Urothelium cell line (cell line): ENCODE measurements around the gene FKBP5.
"Not testable (repeated sequence)": the region's sequence is repeated elsewhere in the genome, so short reads cannot be mapped to it uniquely, and the experiment has no call there.

Experiments
- DNase-seq: peaks from one replicate; pipeline ENCODE4 v3.0.0; 2011; ENCODE audit warnings: low spot score, mixed read lengths
- FAIRE-seq: peaks from 2 replicates; lab custom pipeline; 2011; peaks lifted over from hg19 to GRCh38; lab: Jason Lieb, UNC

The FKBP5 gene

GRCh38 chr6:35688605-35689322, at the start of gene FKBP5:
TSS of gene FKBP5 (minus strand) at chr6:35688915. CDS start at chr6:35642824, 46,091 bp downstream.
- FAIRE-seq (peak; percentile 46), DNase-seq (peak; percentile 98)

GRCh38 chr6:35737413-35738211, 48.9 kb upstream of the FKBP5 start:
- FAIRE-seq (no peak), DNase-seq (peak; percentile 75)

- no peak for FAIRE-seq
Observed at GRCh38 chr6:35736982-35737412, 48.3 kb upstream of the FKBP5 start, which contains the start of gene ARMC12. TSS of gene ARMC12 (plus strand) at chr6:35737032. CDS start at chr6:35737109, 77 bp downstream.

GRCh38 chr6:35736253-35736894, 47.7 kb upstream of the FKBP5 start:
- DNase-seq (peak; percentile 67), FAIRE-seq (no peak)

More at GRCh38 chr6:35736982-35737412, 48.3 kb upstream of the FKBP5 start, which contains the start of gene ARMC12:
- DNase-seq, result no peak

GRCh38 chr6:35735452-35735851, 46.7 kb upstream of the FKBP5 start:
- FAIRE-seq (no peak), DNase-seq (no peak)

GRCh38 chr6:35734319-35734718, 45.6 kb upstream of the FKBP5 start:
- not testable (repeated sequence) for FAIRE-seq, DNase-seq

GRCh38 chr6:35733633-35734032, 44.9 kb upstream of the FKBP5 start:
- DNase-seq, result no peak
- no peak for FAIRE-seq

- no peak for FAIRE-seq
- DNase-seq, result peak; percentile 92
Observed at GRCh38 chr6:35731736-35732532, 43.2 kb upstream of the FKBP5 start.

GRCh38 chr6:35731414-35731735, 42.7 kb upstream of the FKBP5 start:
- DNase-seq (peak; percentile 92), FAIRE-seq (no peak)

- no peak for DNase-seq
Observed at GRCh38 chr6:35730745-35731413, 42.2 kb upstream of the FKBP5 start.

GRCh38 chr6:35729722-35730121, 41.0 kb upstream of the FKBP5 start:
- FAIRE-seq (no peak), DNase-seq (no peak)

More at GRCh38 chr6:35730745-35731413, 42.2 kb upstream of the FKBP5 start:
- FAIRE-seq, result no peak

GRCh38 chr6:35728683-35729678, 40.3 kb upstream of the FKBP5 start:
- no peak for DNase-seq
- FAIRE-seq, result no peak

- FAIRE-seq (no peak), DNase-seq (peak; percentile 95)
Observed at GRCh38 chr6:35727935-35728682, 39.4 kb upstream of the FKBP5 start.

- peak; percentile 79 for DNase-seq
- no peak for FAIRE-seq
Observed at GRCh38 chr6:35727231-35727934, 38.7 kb upstream of the FKBP5 start.

- FAIRE-seq, result no peak
- no peak for DNase-seq
Observed at GRCh38 chr6:35725721-35726438, 37.2 kb upstream of the FKBP5 start.

- no peak for DNase-seq
- FAIRE-seq, result no peak
Observed at GRCh38 chr6:35725081-35725708, 36.5 kb upstream of the FKBP5 start.
